Neural cell (in vitro differentiated cells): ENCODE measurements around the gene RNASE4. TPM values are rescaled to one million over a fixed set of nuclear protein-coding genes. Genes with fewer than 3 reads are reported as not detected.

ENCODE experiments used
- H2AFZ ChIP-seq: fragments of 200-600, 300-800 bp; sonication (generic), shearing (Covaris generic); 2 replicates; pipeline ENCODE4 v1.6.0; 2014; ENCODE audit warnings: low read depth, mild to moderate bottlenecking, antibody characterized with exemption, low read length, moderate library complexity
- H3F3A ChIP-seq: fragments of 200-600 bp; shearing (Covaris generic); 2 replicates; pipeline ENCODE4 v1.6.1; 2016; ENCODE audit warnings: mild to moderate bottlenecking, moderate library complexity, mixed read lengths, antibody characterized with exemption, low read length; ENCODE audit not compliant: insufficient read depth, poor library complexity, severe bottlenecking
- H3K27ac ChIP-seq: fragments of 200-600, 300-800 bp; sonication (generic), shearing (Covaris generic); 2 replicates; pipeline ENCODE4 v1.5.1; 2014; ENCODE audit warnings: mild to moderate bottlenecking, low read length, moderate library complexity
- H3K27me3 ChIP-seq: fragments of 300-800, 200-600 bp; sonication (generic), shearing (Covaris generic); 2 replicates; pipeline ENCODE4 v1.6.0; 2014; ENCODE audit warnings: mild to moderate bottlenecking, low read depth, low read length, moderate library complexity; ENCODE audit not compliant: insufficient read depth
- H3K36me3 ChIP-seq: fragments of 300-800, 200-600 bp; sonication (generic), shearing (Covaris generic); 2 replicates; pipeline ENCODE4 v1.5.1; 2014; ENCODE audit warnings: mild to moderate bottlenecking, antibody characterized with exemption, low read length, moderate library complexity; ENCODE audit not compliant: insufficient read depth
- H3K4me2 ChIP-seq: fragments of 300-800, 200-600 bp; sonication (generic), shearing (Covaris generic); 2 replicates; pipeline ENCODE4 v1.6.0; 2014; ENCODE audit warnings: mild to moderate bottlenecking, low read length
- H3K4me3 ChIP-seq: fragments of 300-800, 200-600 bp; sonication (generic), shearing (Covaris generic); 2 replicates; pipeline ENCODE4 v1.5.1; 2014; ENCODE audit warnings: mild to moderate bottlenecking, low read length, moderate library complexity
- H3K79me2 ChIP-seq: fragments of 200-600 bp; shearing (Covaris generic); replicated peaks from 2 replicates; pipeline ENCODE4 v1.6.0; 2014; ENCODE audit warnings: mild to moderate bottlenecking, low read length, moderate library complexity; ENCODE audit not compliant: insufficient read depth
- H3K9ac ChIP-seq: fragments of 300-800, 200-600 bp; sonication (generic), shearing (Covaris generic); 2 replicates; pipeline ENCODE4 v1.6.1; 2016; ENCODE audit warnings: mild to moderate bottlenecking, low read length, mixed read lengths
- H3K9me2 ChIP-seq: fragments of 200-600 bp; shearing (Covaris generic); 2 replicates; pipeline ENCODE4 v1.6.1; 2016; ENCODE audit warnings: mild to moderate bottlenecking, low read length, mixed read lengths; ENCODE audit not compliant: insufficient read depth
- H3K9me3 ChIP-seq: fragments of 200-600, 300-800 bp; sonication (generic), shearing (Covaris generic); 2 replicates; pipeline ENCODE4 v1.6.1; 2016; ENCODE audit warnings: mild to moderate bottlenecking, mixed run types, low read length, moderate library complexity, mixed read lengths
- H4K20me1 ChIP-seq: fragments of 200-600 bp; shearing (Covaris generic); 2 replicates; pipeline ENCODE4 v1.6.1; 2016; ENCODE audit warnings: mild to moderate bottlenecking, mixed run types; ENCODE audit not compliant: insufficient read depth
- EP300 ChIP-seq: fragments of 450-650 bp; conservative IDR thresholded peaks from 2 replicates; pipeline ENCODE4 v1.6.1; 2014; ENCODE audit warnings: antibody characterized with exemption, mild to moderate bottlenecking, moderate library complexity; ENCODE audit not compliant: poor library complexity, severe bottlenecking
- EZH2 ChIP-seq: fragments of 200-600, 300-800 bp; shearing (Covaris generic), sonication (generic); IDR thresholded peaks from 2 replicates; pipeline ENCODE4 v1.6.1; 2014; ENCODE audit warnings: antibody characterized with exemption, low read length, borderline replicate concordance, mild to moderate bottlenecking; ENCODE audit not compliant: insufficient read depth, poor library complexity, severe bottlenecking
- MXI1 ChIP-seq: fragments of 450-650 bp; conservative IDR thresholded peaks from 2 replicates; pipeline ENCODE4 v1.6.1; 2014; ENCODE audit warnings: antibody characterized with exemption, mild to moderate bottlenecking; ENCODE audit not compliant: poor library complexity, severe bottlenecking
- POLR2AphosphoS5 ChIP-seq: IDR thresholded peaks from 2 replicates; pipeline ENCODE4 v1.6.1; 2012
- RAD21 ChIP-seq: fragments of 450-650 bp; conservative IDR thresholded peaks from 2 replicates; pipeline ENCODE4 v1.6.1; 2014; ENCODE audit warnings: antibody characterized with exemption, mild to moderate bottlenecking, moderate library complexity
- SMC3 ChIP-seq: fragments of 450-650 bp; conservative IDR thresholded peaks from 2 replicates; pipeline ENCODE4 v1.6.1; 2014; ENCODE audit warnings: antibody characterized with exemption, mild to moderate bottlenecking, moderate library complexity; ENCODE audit not compliant: poor library complexity
- TAF1 ChIP-seq: IDR thresholded peaks from 2 replicates; pipeline ENCODE4 v1.6.1; 2012; ENCODE audit warnings: low read depth
- polyA plus RNA-seq: library from polyadenylated mRNA; depleted of rRNA; stranded (reverse); fragments of >200 nt; gene quantifications from 2 replicates; pipeline ENCODE4 v1.2.3, GENCODE V29; 2014
- TF ChIP-seq, protein P1 (sequence below): fragments of 450-650 bp; IDR thresholded peaks from 2 replicates; pipeline ENCODE4 v1.5.1; 2014; ENCODE audit warnings: antibody characterized with exemption, mild to moderate bottlenecking, moderate library complexity; ENCODE audit not compliant: poor library complexity, severe bottlenecking
- TF ChIP-seq, protein P2 (sequence below): IDR thresholded peaks from 2 replicates; pipeline ENCODE4 v1.6.1; 2012; ENCODE audit warnings: borderline replicate concordance

Gene RNASE4
- polyA plus RNA-seq, 1 donor from 2014 or later, result 1.1 TPM

GRCh38 chr14:20667957-20668356, 16.4 kb upstream of the RNASE4 start:
- H4K20me1 ChIP-seq, result no peaks in the 10 kb centered on the region
- H3K4me3 ChIP-seq, result no peak overlapping the region
- H3K4me2 ChIP-seq, result no peak overlapping the region
- H3K36me3 ChIP-seq, result no peaks in the 10 kb centered on the region
- no peak overlapping the region for H2AFZ ChIP-seq
- no peaks in the 10 kb centered on the region for H3K9me2 ChIP-seq
- H3K79me2 ChIP-seq, result no peaks in the 10 kb centered on the region
- TF ChIP-seq POLR2AphosphoS5 (no peak), TAF1 (no peak), MXI1 (no peak), RAD21 (no peak), SMC3 (no peak)
- TF ChIP-seq, protein P1, sequence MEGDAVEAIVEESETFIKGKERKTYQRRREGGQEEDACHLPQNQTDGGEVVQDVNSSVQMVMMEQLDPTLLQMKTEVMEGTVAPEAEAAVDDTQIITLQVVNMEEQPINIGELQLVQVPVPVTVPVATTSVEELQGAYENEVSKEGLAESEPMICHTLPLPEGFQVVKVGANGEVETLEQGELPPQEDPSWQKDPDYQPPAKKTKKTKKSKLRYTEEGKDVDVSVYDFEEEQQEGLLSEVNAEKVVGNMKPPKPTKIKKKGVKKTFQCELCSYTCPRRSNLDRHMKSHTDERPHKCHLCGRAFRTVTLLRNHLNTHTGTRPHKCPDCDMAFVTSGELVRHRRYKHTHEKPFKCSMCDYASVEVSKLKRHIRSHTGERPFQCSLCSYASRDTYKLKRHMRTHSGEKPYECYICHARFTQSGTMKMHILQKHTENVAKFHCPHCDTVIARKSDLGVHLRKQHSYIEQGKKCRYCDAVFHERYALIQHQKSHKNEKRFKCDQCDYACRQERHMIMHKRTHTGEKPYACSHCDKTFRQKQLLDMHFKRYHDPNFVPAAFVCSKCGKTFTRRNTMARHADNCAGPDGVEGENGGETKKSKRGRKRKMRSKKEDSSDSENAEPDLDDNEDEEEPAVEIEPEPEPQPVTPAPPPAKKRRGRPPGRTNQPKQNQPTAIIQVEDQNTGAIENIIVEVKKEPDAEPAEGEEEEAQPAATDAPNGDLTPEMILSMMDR, result no peak
- TF ChIP-seq, protein P2, sequence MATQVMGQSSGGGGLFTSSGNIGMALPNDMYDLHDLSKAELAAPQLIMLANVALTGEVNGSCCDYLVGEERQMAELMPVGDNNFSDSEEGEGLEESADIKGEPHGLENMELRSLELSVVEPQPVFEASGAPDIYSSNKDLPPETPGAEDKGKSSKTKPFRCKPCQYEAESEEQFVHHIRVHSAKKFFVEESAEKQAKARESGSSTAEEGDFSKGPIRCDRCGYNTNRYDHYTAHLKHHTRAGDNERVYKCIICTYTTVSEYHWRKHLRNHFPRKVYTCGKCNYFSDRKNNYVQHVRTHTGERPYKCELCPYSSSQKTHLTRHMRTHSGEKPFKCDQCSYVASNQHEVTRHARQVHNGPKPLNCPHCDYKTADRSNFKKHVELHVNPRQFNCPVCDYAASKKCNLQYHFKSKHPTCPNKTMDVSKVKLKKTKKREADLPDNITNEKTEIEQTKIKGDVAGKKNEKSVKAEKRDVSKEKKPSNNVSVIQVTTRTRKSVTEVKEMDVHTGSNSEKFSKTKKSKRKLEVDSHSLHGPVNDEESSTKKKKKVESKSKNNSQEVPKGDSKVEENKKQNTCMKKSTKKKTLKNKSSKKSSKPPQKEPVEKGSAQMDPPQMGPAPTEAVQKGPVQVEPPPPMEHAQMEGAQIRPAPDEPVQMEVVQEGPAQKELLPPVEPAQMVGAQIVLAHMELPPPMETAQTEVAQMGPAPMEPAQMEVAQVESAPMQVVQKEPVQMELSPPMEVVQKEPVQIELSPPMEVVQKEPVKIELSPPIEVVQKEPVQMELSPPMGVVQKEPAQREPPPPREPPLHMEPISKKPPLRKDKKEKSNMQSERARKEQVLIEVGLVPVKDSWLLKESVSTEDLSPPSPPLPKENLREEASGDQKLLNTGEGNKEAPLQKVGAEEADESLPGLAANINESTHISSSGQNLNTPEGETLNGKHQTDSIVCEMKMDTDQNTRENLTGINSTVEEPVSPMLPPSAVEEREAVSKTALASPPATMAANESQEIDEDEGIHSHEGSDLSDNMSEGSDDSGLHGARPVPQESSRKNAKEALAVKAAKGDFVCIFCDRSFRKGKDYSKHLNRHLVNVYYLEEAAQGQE, result no peak
- H3K27ac ChIP-seq, result no peak overlapping the region
- H3K27me3 ChIP-seq, result peaks cover 20% of the 10 kb centered on the region
- no peaks in the 10 kb centered on the region for H3K9me3 ChIP-seq
- H3K9ac ChIP-seq, result no peak overlapping the region
- H3F3A ChIP-seq, result no peaks in the 10 kb centered on the region

DNA sequence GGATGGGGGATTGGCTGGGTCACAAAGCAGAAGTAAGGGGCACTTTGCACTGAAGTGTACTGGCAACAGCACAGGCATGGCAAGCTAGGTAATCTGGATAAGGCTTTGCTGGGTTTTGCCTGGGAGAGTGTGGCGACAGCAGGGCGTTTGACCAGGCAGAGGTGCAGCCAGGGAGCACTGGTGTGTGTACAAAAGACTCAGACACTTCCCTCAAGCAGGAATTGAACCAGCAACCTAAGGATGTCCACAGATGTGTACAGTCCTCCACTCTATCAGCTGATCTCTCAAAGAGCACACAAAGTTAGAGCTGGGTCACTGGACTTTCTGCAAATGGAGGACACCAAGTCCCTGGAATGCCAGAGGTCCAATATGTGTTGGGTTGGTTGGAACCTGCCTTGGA, 15.4 kb upstream of the RNASE4 start:
- Histone ChIP-seq H3K27ac (no peak overlapping the region), H3K79me2 (no peaks in the 10 kb centered on the region), H3K4me2 (no peak overlapping the region), H3F3A (no peaks in the 10 kb centered on the region), H2AFZ (no peak overlapping the region), H3K36me3 (no peaks in the 10 kb centered on the region), H3K4me3 (no peak overlapping the region), H3K9ac (no peak overlapping the region), H3K9me3 (no peaks in the 10 kb centered on the region), H3K9me2 (no peaks in the 10 kb centered on the region), H3K27me3 (peaks cover 10% of the 10 kb centered on the region), H4K20me1 (no peaks in the 10 kb centered on the region)
- TF ChIP-seq, protein P1, result no peak
- TF ChIP-seq POLR2AphosphoS5, result no peak
- TF ChIP-seq MXI1, result no peak
- no peak for TF ChIP-seq TAF1
- no peak for TF ChIP-seq EZH2
- no peak for TF ChIP-seq EP300
